Mesenchymal stem cell (in vitro differentiated cells and primary cell): ENCODE data around the gene FAM3A.

ENCODE experiments used
- DNase-seq: peaks from one replicate; pipeline ENCODE4 v3.0.0-alpha.2; 2013
- H2AFZ ChIP-seq: one replicate; pipeline ENCODE4 v1.6.1; 2013; ENCODE audit warnings: low read depth, mild to moderate bottlenecking, control low read depth, inconsistent platforms, low read length, moderate library complexity
- H2AK5ac ChIP-seq: 2 replicates; pipeline ENCODE4 v1.6.1; 2013; ENCODE audit warnings: low read length, moderate library complexity, mild to moderate bottlenecking, inconsistent platforms; ENCODE audit not compliant: severe bottlenecking
- H2BK120ac ChIP-seq: one replicate; pipeline ENCODE4 v1.6.1; 2013; ENCODE audit warnings: low read depth, mild to moderate bottlenecking, inconsistent platforms, low read length, moderate library complexity
- H2BK12ac ChIP-seq, 2 experiments: one replicate each; pipeline ENCODE4 v1.6.1; 2013; ENCODE audit warnings: inconsistent platforms in 2 of 2, low read length in 2 of 2, mild to moderate bottlenecking in 2 of 2, moderate library complexity in 2 of 2, control low read depth in 1 of 2
- H2BK15ac ChIP-seq: one replicate; pipeline ENCODE4 v1.6.1; 2013; ENCODE audit warnings: mild to moderate bottlenecking, low read depth, inconsistent platforms; ENCODE audit not compliant: poor library complexity, severe bottlenecking
- H2BK5ac ChIP-seq: 2 replicates; pipeline ENCODE4 v1.6.1; 2013; ENCODE audit warnings: low read depth, mild to moderate bottlenecking, low read length, control low read depth, inconsistent platforms; ENCODE audit not compliant: poor library complexity, severe bottlenecking
- H3K14ac ChIP-seq, 2 experiments: one replicate each; pipeline ENCODE4 v1.6.1; 2013; ENCODE audit warnings: inconsistent platforms in 2 of 2, low read length in 2 of 2, control low read depth in 1 of 2, mild to moderate bottlenecking in 1 of 2, moderate library complexity in 1 of 2
- H3K18ac ChIP-seq, 2 experiments: one replicate each; pipeline ENCODE4 v1.6.1; 2013; ENCODE audit warnings: inconsistent platforms in 2 of 2, low read length in 2 of 2, control low read depth in 1 of 2, low read depth in 1 of 2, mild to moderate bottlenecking in 1 of 2
- H3K23ac ChIP-seq, 2 experiments: one replicate each; pipeline ENCODE4 v1.6.1; 2013; ENCODE audit warnings: inconsistent platforms in 2 of 2, low read length in 2 of 2, mild to moderate bottlenecking in 2 of 2, moderate library complexity in 2 of 2, control low read depth in 1 of 2
- H3K27ac ChIP-seq: 2 replicates; pipeline ENCODE4 v1.5.1; 2013; ENCODE audit warnings: mild to moderate bottlenecking, moderate library complexity, low read length, control low read depth, inconsistent platforms; ENCODE audit not compliant: poor library complexity, severe bottlenecking
- H3K27me3 ChIP-seq, 2 experiments: 2 replicates each; pipeline versions ENCODE4 v1.6.1 to v1.7.0; 2013; ENCODE audit warnings: low read length in 2 of 2, mild to moderate bottlenecking in 2 of 2, moderate library complexity in 2 of 2, control low read depth in 1 of 2, inconsistent platforms in 1 of 2; ENCODE audit not compliant: control insufficient read depth in 1 of 2, insufficient read depth in 1 of 2
- H3K36me3 ChIP-seq, 2 experiments: 2 replicates each; pipeline versions ENCODE4 v1.6.1 to v1.7.0; 2013; ENCODE audit warnings: low read length in 2 of 2, control low read depth in 1 of 2, inconsistent platforms in 1 of 2, low read depth in 1 of 2, mild to moderate bottlenecking in 1 of 2; ENCODE audit not compliant: insufficient read depth in 2 of 2, control insufficient read depth in 1 of 2
- H3K4ac ChIP-seq, 2 experiments: one replicate each; pipeline ENCODE4 v1.6.1; 2013; ENCODE audit warnings: inconsistent platforms in 2 of 2, low read length in 2 of 2, mild to moderate bottlenecking in 2 of 2, moderate library complexity in 2 of 2, control low read depth in 1 of 2, low read depth in 1 of 2
- H3K4me1 ChIP-seq: 2 replicates; pipeline ENCODE4 v1.6.1; 2013; ENCODE audit warnings: low read depth, low read length, control low read depth; ENCODE audit not compliant: control insufficient read depth, insufficient read depth
- H3K4me2 ChIP-seq: 2 replicates; pipeline ENCODE4 v1.6.1; 2013; ENCODE audit warnings: low read length, mild to moderate bottlenecking, inconsistent platforms; ENCODE audit not compliant: poor library complexity, severe bottlenecking
- H3K4me3 ChIP-seq, 2 experiments: 2 replicates each; pipeline versions ENCODE4 v1.5.1 to v1.7.0; 2013; ENCODE audit warnings: low read length in 2 of 2, mild to moderate bottlenecking in 2 of 2, control low read depth in 1 of 2, low read depth in 1 of 2; ENCODE audit not compliant: insufficient read depth in 1 of 2
- H3K79me1 ChIP-seq: replicated peaks from 2 replicates; pipeline ENCODE4 v1.6.1; 2013; ENCODE audit warnings: mild to moderate bottlenecking, control low read depth, low read length, inconsistent platforms; ENCODE audit not compliant: poor library complexity, severe bottlenecking
- H3K9ac ChIP-seq: 2 replicates; pipeline ENCODE4 v1.7.0; 2013; ENCODE audit warnings: mild to moderate bottlenecking, low read length, moderate library complexity
- H3K9me3 ChIP-seq: 2 replicates; pipeline ENCODE4 v1.7.0; 2013; ENCODE audit warnings: mild to moderate bottlenecking, low read length; ENCODE audit not compliant: control insufficient read depth
- H4K8ac ChIP-seq: one replicate; pipeline ENCODE4 v1.6.1; 2013; ENCODE audit warnings: inconsistent platforms, mild to moderate bottlenecking, low read length, moderate library complexity
- H4K91ac ChIP-seq: one replicate; pipeline ENCODE4 v1.6.1; 2013; ENCODE audit warnings: mild to moderate bottlenecking, low read length, inconsistent platforms
- WGBS: methylation state at CpG from one replicate; pipeline ENCODE4 v1.1.7; 2013; ENCODE audit warnings: mixed read lengths; 5-methylcytosine and 5-hydroxymethylcytosine counted together

Gene FAM3A

GRCh38 chrX:154478728-154479622 lies 37.1 kb downstream of the FAM3A start, which contains the start of gene LAGE3:
Gene LAGE3 (minus strand): TSS chrX:154479281. CDS start chrX:154478915, 366 bp downstream.
- WGBS = 8% methylated on average over 60 of the region's 85 CpGs
- peaks cover 0 to 15% of the 10 kb centered on the region in 2 experiments for H3K27me3 ChIP-seq
- peak within 1 kb of the TSS; percentile 52 for H3K4me2 ChIP-seq
- no peak within 1 kb of the TSS for H3K23ac ChIP-seq
- H2BK120ac ChIP-seq = peak within 1 kb of the TSS; percentile 61
- H3K4me3 ChIP-seq = peak within 1 kb of the TSS; percentile 52 to 80
- H3K4ac ChIP-seq = peak within 1 kb of the TSS in 1 of 2 experiments; percentile 87
- peak; percentile 88 for DNase-seq
- H2BK15ac ChIP-seq = no peak within 1 kb of the TSS
- H4K91ac ChIP-seq = peak within 1 kb of the TSS; percentile 75
- no peak within 1 kb of the TSS for H2BK12ac ChIP-seq
- H3K9me3 ChIP-seq = no peaks in the 10 kb centered on the region
- H2BK5ac ChIP-seq = no peak within 1 kb of the TSS
- no peak within 1 kb of the TSS for H2AK5ac ChIP-seq
- peaks cover under 1% of the 10 kb centered on the region for H3K79me1 ChIP-seq
- no peak within 1 kb of the TSS for H2AFZ ChIP-seq
- peak within 1 kb of the TSS; percentile 37 for H3K27ac ChIP-seq
- H3K9ac ChIP-seq = peak within 1 kb of the TSS; percentile 88
- H3K18ac ChIP-seq = peak within 1 kb of the TSS; percentile 57 to 70
- peaks cover 8 to 9% of the 10 kb centered on the region in 2 experiments for H3K36me3 ChIP-seq
- H3K14ac ChIP-seq = peak within 1 kb of the TSS in 1 of 2 experiments; percentile 32
- H4K8ac ChIP-seq = peak within 1 kb of the TSS; percentile 69
- peaks cover 17% of the 10 kb centered on the region for H3K4me1 ChIP-seq

DNA sequence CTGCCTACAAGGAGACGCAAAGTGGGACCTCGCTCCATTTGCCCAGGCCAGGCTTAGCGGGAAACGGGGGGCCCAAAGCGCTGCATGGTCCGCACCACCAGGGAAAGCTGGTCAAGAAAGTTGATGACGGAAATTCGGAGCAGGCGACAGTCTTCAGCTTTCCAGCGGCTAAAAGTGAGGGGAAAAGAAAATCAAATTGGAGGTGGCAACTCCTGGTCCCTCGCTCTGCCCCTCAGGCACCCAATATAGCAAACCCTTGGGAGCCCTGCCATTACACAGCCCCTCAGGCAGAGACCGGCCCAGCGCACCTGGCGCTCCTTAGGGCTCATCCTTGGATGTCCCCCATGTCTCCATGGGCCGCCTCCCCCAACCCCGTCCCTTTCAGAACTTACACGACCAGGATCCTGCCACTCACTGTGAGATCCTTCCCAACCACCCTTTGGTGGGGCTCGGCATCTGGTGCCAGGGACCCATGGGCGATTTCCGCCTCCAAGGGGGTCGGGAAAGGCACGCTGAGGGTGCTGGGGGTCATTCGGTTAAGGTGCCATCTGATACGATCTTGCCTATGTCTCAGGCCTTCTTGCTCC lies 38.0 kb downstream of the FAM3A start:
- Histone ChIP-seq H3K9ac (peak overlapping the region; percentile 88), H3K4me1 (peaks cover 17% of the 10 kb centered on the region), H3K14ac (peak overlapping the region in 1 of 2 experiments; percentile 32), H3K23ac (no peak overlapping the region), H2BK12ac (no peak overlapping the region), H2BK120ac (no peak overlapping the region), H2AFZ (no peak overlapping the region), H3K18ac (peak overlapping the region; percentile 28 to 33), H3K79me1 (no peaks in the 10 kb centered on the region), H4K8ac (no peak overlapping the region), H2BK15ac (no peak overlapping the region), H3K27ac (no peak overlapping the region), H3K36me3 (peaks cover 7 to 12% of the 10 kb centered on the region in 2 experiments), H3K4me2 (peak overlapping the region; percentile 48), H3K4me3 (peak overlapping the region; percentile 52 to 80), H3K27me3 (peaks cover 0 to 12% of the 10 kb centered on the region in 2 experiments), H3K9me3 (no peaks in the 10 kb centered on the region), H2BK5ac (no peak overlapping the region), H2AK5ac (no peak overlapping the region), H4K91ac (peak overlapping the region; percentile 39), H3K4ac (peak overlapping the region in 1 of 2 experiments; percentile 87)
- 74% methylated on average over 18 of the region's 24 CpGs for WGBS
- no peak for DNase-seq

- Histone ChIP-seq H2AFZ (no peak overlapping the region), H3K27me3 (peaks cover 0 to 6% of the 10 kb centered on the region in 2 experiments), H3K4me3 (no peak overlapping the region), H3K36me3 (peaks cover 7 to 23% of the 10 kb centered on the region in 2 experiments), H3K4ac (no peak overlapping the region), H3K14ac (no peak overlapping the region), H3K4me1 (peaks cover 17% of the 10 kb centered on the region), H2BK5ac (no peak overlapping the region), H2BK12ac (no peak overlapping the region), H3K9me3 (no peaks in the 10 kb centered on the region), H3K4me2 (no peak overlapping the region), H3K9ac (no peak overlapping the region), H2BK120ac (no peak overlapping the region), H3K79me1 (no peaks in the 10 kb centered on the region), H3K23ac (no peak overlapping the region), H4K8ac (no peak overlapping the region), H3K27ac (no peak overlapping the region), H3K18ac (peak overlapping the region in 1 of 2 experiments; percentile 11), H2AK5ac (no peak overlapping the region), H4K91ac (no peak overlapping the region), H2BK15ac (no peak overlapping the region)
- DNase-seq = no peak
- 98% methylated on average over 8 of the region's 8 CpGs for WGBS
These were observed 39.2 kb downstream of the FAM3A start for GRCh38 chrX:154476821-154477220.

GRCh38 chrX:154473683-154474082 lies 42.3 kb downstream of the FAM3A start:
- Histone ChIP-seq H4K91ac (no peak overlapping the region), H3K4me1 (peaks cover 12% of the 10 kb centered on the region), H3K4me2 (no peak overlapping the region)

More at GRCh38 chrX:154473683-154474082, 42.3 kb downstream of the FAM3A start:
- Histone ChIP-seq H3K14ac (no peak overlapping the region), H2BK5ac (no peak overlapping the region), H2BK120ac (no peak overlapping the region), H2AFZ (no peak overlapping the region), H2BK15ac (no peak overlapping the region), H3K27me3 (peaks cover 0 to 2% of the 10 kb centered on the region in 2 experiments), H3K79me1 (peaks cover 1% of the 10 kb centered on the region), H3K4ac (no peak overlapping the region), H2BK12ac (no peak overlapping the region), H3K9me3 (no peaks in the 10 kb centered on the region), H3K18ac (no peak overlapping the region), H4K8ac (no peak overlapping the region), H2AK5ac (no peak overlapping the region), H3K9ac (no peak overlapping the region), H3K27ac (no peak overlapping the region), H3K4me3 (no peak overlapping the region), H3K23ac (no peak overlapping the region), H3K36me3 (peaks cover 34 to 55% of the 10 kb centered on the region in 2 experiments)
- no peak for DNase-seq
- 100% methylated on average over 3 of the region's 7 CpGs for WGBS
